GM18861 (cell line): ENCODE measurements around the gene ALDH1L1.
A peak's percentile ranks its signal among the peaks of the same experiment; 100 is the strongest.
"Not testable (repeated sequence)": the region's sequence is repeated elsewhere in the genome, so short reads cannot be mapped to it uniquely, and the experiment has no call there.

Source experiments
- ATAC-seq: cut with Tn5 transposase; IDR thresholded peaks from one replicate; pipeline ENCODE4 v1.9.1; 2021; ENCODE audit not compliant: unreplicated experiment

ALDH1L1 gene

DNA sequence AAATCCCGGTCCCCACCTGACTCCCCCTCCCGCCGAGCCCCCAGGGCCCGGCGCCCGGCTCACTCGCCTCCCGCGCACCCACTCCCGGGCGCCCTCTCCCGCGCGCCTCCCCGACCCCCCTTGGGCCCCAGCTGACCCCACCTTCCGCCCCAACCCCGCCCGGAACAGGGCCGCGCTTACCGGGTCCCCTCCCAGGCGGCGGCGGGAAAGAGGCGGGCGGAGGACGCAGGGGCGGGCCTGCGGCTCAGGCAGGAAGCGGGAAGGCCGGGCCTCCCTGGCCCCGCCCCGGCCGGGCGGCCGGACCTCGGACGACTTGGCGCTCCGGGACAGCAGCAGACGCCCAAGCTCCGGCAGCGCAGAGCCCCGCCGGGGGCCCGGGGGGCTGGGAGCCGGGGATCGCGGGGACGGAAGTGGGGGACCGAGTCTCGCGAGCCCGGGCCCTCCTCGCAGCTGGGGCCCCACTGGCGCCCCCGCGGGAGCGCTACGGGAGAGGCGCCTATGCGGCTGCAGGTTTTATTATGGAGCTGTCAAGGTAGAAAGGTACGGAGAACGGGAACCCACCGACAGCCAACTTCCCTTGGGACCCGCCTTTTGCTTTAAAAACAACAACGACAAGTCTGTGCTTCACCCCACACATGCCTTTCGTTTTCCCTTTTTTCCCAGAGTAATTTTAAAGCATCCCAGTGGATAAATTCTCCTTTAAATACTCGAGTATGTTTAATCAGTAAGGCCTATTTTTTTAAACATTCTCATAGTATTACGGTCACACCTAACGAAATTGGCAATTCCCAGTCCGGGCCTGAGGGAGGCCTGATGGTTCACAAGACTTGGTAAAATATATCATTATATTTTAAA is 96.2 kb downstream of the ALDH1L1 start, which contains the start of gene SLC41A3:
Gene SLC41A3 (minus strand): TSS at position 212 of the 855 bp plus-strand sequence. CDS start 15,905 bp downstream, outside the sequence.
- ATAC-seq = peak; percentile 88

DNA sequence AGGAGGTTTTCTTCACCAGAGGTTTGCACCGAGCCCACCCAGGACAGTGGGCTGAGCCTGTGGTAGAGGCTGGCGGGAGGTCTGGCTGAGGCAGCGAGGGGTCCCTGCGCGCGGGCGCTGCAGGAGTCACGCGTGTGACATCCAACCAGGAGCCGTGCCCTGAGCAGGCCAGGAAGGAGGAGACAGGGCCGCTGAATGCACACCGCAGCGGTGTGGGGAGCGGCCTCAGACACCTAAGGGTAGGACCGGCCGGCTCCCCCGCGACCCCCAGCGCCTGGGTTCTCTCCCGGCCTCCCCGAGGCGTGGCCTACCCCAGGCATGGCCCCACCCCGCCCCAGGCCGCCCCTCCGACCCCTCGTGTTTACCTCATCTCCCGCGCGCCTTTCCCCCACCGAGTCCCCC is 96.9 kb downstream of the ALDH1L1 start:
- peak; percentile 29 for ATAC-seq

DNA sequence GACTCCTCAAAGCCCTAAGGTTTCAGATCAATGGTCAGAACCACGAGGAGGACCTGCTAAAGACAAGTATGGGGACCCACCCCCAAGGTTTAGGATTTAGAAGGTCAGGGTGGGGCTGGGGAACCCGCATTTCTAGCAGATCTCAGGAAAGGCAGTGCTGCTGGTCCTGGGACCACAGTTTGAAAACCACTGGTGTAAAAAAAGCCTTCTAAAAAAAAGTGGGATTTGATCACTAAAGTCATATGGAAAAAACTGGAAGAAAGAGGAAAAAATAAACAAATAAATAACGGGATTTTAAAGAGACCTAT is 97.3 kb downstream of the ALDH1L1 start:
- no peak for ATAC-seq

DNA sequence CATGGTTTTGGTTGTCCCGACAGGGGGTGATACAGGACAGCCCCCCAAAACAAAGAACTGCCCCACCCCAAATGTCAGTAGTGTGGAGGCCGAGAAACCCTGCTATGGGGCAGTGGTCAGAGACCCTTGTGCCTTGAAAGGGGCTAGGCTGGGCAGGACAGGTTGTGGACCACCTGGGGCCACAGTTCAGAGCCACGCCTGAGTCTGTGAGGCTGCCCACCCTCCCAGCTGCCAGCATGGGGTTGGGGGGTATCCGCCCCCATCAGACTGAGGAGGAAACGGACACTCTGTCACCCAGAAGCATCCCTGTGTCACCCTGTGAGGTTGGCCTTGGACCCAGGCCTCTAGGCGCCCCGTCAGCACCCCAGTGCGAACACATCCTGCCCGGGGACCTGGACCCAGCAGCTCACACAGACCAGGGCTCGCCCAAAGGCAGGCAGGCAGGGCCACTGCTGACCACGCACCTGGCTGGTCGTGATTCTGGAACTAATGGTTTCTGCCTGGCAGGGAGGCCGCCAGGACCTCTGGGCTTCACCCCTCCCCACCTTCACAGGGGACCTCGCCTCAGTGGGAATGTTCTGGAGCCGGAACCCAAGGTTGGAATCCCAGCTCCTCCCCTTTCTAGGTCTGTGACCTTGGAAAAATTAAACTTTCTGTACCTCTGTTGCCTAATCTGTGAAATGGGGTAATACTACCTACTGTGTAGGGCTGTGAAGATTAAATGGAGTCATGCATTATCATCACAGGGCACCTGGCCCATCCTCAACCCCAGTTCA is 97.8 kb downstream of the ALDH1L1 start:
- ATAC-seq = no peak

DNA sequence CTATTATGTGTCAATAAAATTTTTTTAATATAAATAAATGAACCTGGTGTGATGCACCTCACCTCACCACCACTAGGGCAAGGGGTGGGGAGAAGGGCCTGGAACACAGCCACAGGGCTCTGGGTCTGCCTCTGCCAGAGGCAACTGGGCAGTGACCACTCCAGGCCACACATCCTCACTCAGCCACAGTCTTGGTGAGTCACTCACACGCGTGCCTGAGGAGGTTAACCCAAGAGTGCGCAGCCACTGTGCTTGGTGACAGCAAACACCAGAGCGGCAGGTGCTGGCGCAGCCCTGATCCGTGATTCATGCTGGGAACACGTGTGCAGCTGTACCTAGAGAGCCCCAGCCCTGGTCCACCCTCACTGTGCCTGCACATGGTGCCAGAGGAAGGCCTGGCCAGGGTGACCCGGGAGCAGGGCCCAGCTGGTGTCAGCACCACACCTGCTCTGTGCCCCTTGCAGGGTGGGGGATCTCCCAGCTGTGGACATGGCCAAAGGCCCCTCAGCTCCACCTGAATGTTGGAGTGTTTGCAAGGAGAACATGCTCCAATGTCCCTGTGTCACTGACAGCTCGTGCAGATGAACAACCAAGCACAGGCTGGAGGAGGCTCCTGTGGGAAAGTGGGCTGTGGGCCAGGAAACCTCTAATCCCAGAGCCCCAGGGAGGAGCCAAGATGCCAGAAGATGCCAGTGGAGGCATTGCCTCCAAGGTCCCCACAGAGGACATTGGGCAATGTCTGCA is 98.6 kb downstream of the ALDH1L1 start:
- ATAC-seq = no peak

DNA sequence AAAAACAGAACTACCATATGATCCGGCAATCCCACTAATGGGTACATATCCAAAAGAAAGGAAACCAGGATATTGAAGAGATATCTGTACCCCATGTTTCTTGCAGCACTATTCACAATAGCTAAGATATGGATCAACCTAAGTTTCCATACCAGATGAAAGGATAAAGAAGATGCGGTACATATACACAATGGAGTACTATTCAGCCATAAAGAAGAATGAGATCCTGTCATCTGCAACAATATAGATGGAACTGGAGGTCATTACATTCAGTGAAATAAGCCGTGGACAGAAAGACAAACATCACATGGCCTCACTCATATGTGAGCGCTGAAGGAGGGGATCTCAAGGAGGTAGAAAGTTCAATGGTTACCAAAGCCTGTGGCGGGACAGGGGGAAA is 99.4 kb downstream of the ALDH1L1 start:
- no peak for ATAC-seq

DNA sequence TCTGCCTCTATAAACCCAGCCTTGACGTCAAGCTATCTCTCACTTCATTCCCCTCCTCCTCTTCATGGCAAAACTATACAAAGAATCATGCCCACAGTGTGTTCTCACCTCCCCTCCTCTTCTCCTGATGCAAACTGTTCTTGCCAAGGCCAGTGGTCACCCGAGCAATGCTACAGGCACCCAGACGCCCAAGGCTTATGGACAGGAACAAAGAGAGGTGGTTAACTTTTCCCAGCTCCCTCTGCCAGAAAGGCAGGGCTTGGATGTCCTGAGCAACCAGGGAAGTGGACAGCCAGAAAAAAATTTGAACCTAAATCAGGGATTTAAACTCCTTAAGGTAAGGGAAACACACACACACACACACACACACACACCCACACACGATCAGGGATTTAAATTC is 101.5 kb downstream of the ALDH1L1 start:
- no peak for ATAC-seq

DNA sequence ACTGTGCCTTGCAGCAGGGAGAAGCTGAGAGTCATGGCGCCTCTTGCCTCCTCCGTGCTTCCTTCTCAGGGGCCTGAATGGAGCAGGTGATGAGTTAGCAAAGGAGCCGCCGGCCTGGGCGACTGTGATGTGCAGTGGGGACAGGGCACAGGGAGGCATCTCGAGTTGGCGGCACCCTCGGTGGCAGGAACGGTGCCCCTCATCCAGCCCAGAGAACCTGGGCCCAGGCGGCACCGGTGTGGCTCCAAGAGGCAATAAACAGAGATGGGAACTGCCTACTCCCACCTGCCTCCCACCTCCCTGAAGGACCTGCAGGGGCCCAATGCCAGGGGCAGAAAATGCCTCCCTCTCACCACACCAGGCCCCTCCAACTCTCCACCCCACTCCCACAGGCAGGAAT is 102.6 kb downstream of the ALDH1L1 start:
- no peak for ATAC-seq

DNA sequence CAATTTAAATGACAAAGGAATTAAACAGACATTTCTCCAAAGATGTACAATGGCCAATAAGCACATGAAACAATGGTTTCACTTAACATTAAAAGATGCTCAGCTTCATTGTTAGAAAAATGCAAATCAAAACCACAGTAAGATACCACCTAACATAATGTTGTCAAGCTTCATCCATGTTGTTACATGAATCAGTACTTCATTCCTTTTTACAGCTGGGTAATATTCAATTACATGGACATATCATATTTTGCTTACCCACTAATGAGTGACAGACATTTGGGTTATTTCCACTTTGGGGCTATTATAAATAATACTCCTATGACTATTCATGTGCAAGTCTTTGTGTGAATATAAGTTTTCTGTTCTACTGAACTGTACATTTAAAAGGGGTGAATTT is 104.2 kb downstream of the ALDH1L1 start:
- ATAC-seq = no peak

DNA sequence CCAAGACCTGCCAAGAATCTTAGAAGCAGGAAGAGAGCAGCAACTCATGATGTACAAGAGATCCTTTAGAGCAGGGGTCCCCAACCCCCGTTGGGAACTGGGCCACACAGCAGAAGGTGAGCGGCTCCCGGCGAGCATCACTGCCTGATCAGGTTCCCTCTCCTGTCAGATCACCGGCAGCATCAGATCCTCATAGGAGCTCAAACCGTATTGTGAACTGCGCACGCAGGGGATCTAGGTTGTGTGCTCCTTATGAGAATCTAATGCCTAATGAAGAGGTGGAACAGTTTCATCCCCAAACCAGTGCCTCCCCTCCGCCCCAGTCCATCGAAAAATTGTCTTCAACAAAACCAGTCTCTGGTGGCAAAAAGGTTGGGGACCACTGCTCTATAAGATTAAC is 110.2 kb downstream of the ALDH1L1 start:
- ATAC-seq = no peak

DNA sequence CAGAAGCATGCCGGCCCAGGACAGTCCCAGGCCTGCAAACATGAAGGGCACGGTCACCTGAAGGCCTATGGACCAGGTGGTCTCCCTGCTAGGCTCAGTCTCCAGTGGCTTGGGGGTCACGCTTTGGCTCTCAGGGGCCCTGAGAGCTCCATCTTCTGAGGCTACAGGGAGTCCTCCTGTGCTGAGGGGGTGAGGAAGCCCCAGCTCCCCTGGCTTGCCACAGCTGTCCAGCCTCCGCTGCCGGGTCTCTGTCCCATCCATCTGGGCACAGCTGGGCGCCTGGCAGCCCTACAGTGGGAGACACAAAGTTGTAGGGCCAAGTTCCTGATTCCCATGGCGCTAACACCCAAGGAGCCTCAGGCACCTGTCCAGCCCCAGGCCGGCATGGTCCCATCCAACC is 112.4 kb downstream of the ALDH1L1 start:
- ATAC-seq = no peak

DNA sequence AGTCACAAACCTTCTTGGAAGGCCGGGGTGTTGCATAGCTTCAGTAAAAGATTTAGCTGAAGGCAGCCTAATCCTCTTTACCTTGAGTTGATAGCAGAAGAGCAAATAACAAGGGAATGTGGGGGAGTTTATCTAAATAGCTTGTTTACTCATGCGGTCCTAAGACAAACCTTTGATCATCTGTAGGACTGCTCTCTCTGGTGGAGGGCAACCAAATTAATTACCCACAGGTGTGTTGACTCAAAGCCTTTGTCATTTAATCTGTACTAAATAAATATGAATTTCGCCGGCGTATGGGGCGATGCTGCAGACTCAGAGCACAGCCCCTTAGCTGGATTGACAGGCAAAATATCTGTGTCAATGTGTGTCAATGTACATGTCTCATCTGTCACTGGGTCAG is 113.7 kb downstream of the ALDH1L1 start:
- not testable (repeated sequence) for ATAC-seq

DNA sequence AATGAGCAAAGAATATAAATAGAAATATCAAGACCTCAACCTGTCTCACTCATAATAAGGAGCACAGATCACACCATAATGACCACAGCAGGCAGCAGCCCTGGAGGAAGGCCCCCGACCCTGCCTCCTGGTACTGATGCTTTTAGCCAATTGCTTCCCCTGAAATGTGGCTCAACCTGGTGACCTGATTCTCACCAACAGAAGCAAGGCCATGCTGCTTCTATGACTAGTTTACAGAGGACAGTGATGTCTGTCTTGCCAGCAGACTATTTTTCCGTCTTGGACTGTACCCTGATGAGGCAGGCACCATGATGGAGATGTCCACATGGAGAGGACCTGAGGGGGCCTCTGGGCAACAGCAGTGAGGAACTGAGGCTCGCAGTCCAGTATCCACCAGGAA is 114.5 kb downstream of the ALDH1L1 start:
- no peak for ATAC-seq

DNA sequence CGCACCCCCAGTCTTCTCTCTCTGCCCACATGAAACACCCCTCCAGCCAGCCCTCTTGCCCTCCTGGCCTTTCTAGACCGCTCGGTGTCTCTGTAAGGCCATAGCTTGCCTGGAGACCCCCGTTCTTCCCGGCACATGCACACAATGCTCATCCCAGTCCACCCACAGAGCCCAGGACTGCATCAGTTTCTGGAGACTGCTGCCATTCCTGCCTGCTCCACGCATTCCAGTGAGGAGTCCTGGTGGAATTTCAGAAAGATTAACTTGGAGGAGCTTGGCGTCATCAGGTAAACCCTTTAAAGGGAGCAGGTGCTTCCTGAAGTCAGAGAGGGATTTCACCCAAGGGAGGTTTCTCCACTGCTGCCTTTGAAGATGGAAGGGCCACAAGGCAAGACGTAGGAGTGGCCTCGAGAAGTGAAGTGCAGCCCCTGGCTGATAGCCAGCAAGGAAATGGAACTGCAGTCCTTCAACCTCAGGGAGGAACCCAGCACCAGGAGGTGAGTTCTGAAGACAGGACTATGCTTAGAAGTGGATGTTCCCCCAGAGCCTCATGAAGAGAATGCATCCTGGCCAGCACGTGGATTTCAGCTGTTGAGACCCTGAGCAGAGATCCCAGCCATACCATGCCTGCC is 115.6 kb downstream of the ALDH1L1 start:
- ATAC-seq = no peak

DNA sequence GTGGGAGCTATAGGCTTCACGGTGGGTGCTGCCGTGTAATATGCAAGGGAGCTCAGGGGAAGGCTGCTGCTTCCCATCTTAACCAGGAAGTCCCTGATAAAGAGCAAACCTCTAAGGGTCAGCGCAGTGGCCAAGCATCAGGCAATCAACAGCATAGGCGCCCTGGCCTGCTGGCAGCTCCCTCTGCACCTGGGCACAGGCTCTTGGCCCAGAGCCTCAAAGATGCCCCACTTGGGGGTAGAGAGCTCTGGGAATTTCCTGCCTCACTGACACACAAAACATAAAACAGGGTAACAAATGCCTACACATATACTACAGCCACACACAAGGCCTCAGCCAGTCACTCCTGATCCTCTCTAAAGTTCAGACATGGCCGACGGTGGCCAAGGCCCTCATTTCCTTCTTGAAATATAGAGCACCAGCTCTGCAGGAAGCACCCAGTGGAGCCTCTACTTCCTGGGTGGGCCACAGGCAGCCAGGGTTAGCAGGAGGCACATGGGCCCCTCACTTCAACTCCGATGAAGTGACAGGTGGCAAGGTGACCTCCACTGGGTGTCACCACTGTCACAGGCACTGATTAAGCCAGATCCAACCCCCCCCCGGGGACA is 116.9 kb downstream of the ALDH1L1 start:
- ATAC-seq = no peak

DNA sequence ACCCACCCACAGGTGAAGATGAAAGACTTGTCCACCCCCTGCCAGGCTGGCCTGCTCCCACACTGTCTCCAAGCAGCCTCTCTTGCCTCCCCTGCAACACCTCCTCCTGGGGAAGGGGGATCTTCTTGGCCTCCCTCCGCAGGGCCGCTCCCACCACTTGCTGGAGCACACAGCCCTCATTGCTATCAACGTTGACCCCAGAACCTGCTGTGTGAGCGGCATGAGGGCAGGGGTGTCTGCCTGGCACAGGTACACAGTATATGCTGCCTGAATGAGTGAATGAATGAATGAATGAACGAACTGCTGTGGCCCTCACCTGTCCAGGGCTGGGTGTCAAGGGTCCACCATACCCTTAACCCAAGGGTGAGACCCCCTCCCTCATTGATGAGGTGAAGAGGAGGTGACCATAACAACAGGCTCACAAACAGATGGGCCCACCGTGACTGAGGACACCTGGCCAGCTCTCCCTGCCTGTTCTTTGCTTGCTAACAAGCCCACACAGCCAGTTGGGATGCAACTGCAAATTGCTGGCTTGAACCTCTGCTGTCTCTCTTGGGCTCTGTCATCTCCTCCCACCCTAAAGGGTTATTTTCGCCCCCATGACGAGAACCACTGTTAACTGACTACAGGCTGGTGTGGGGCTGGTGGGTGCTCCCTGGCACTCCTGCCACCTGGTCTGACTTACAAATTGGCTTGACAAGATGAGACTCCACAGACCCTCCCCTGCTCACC is 118.9 kb downstream of the ALDH1L1 start:
- no peak for ATAC-seq

DNA sequence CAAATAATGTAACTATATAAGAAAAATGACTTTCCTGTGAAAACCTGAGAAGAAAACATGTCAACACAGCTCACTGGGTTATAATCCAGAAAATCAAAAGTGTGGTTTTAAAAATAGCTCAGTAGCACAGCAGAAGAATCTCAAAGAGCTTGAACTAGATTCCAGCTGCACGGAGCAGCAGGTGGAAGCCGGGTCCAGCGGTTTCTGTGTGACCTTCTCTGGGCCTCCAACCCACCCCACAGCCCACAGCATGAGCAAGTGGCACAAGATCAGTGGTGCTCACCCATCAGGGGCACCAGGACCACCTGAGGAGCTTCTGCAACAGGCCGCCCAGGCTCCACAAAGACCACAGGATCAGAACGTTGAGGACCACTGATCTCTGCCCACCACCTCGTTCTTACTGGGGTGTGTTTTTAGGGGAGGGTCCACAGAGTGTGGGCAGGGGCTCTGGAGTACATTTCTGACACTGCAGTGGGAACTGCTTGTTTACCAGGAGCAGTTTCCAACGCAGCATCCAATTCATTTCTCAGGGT is 119.7 kb downstream of the ALDH1L1 start:
- ATAC-seq = no peak

DNA sequence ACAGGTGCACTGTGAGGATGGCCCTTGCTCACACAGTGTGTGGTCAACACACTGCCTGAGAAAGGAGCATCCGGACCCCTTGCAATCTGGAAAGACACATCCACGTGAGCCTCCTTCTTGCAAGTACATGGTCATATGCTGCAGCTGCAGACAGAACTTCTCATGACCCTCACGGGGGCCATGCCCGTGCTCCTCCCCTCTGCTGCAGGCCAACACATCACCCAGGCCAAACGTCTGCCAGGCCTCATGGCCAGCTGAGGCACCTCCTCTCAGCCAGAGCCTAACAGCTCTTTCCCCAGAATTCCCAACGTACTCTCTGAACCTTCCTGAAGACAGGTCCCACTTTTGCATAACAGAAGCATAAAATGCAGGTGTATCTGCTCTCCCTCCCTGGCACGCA is 121.7 kb downstream of the ALDH1L1 start:
- ATAC-seq = no peak

DNA sequence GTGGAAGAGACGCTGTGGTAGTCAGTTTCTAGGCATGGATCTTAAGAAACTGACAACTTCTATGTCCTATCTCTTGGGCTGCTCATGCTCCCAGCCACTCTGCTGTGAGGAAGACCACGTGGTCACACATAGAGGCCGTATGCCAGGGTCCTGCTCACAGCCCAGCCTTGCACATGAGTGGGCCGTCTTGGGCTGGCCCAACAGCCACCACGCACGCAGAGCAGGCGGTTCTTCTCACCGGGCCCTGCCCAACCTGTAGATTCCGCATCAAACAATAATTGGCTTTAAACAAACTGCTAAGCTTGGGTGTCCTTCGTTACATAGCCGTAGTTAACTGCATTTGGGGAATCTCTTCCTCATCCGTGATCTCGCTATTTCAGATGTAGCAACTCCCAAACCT is 122.5 kb downstream of the ALDH1L1 start:
- ATAC-seq = no peak

DNA sequence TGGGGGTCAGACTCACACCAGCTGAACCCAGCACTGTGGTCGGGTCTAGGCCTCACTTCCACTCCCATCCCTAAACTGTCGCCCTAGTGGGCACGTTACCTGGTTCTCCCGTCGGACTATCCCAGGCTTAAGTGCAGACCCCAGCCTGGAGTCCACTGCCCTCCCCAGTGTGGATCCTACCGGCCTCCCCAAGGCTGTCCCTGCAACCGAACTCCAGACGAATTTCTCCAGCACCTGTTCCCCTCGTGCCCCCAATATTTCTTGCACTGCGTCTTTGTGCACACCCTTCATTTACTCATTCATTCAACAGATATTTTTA is 122.9 kb downstream of the ALDH1L1 start:
- no peak for ATAC-seq
